ENCODE results near the gene HNRNPUL2.
A peak's percentile ranks its signal among the peaks of the same experiment; 100 is the strongest.
"Not testable (repeated sequence)": the region's sequence is repeated elsewhere in the genome, so short reads cannot be mapped to it uniquely, and the experiment has no call there.

HNRNPUL2 gene

DNA sequence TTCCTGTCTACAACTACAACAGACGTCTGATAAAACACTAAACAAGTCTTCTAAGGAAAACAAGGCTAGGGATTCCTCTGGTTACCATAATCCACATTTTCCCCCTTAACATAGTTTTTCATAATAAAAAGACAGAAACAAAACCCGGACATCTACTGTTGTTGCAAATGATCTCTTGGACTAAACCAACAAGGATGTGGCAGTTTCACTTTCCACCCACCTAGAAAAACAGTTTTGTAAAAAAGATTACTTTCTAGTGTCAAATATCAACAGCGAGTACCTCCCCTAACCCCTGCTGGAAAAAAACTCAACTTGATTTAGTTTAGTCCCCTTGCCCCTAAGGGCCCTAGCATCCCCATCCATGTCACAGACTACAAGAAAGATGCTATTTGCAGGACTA, 14.4 kb downstream of the HNRNPUL2 start:
- Mint-ChIP-seq H3K4me3 (no peak overlapping the region), H3K9me3 (no peaks in the 10 kb centered on the region), H3K4me1 (peaks cover 57% of the 10 kb centered on the region), H3K27ac (peak overlapping the region; percentile 92), H3K36me3 (peaks cover 15% of the 10 kb centered on the region), H3K27me3 (no peaks in the 10 kb centered on the region)

- no peaks in the 10 kb centered on the region for H3K9me3 Mint-ChIP-seq
- peaks cover 61% of the 10 kb centered on the region for H3K4me1 Mint-ChIP-seq
- peaks cover 15% of the 10 kb centered on the region for H3K36me3 Mint-ChIP-seq
- H3K4me3 Mint-ChIP-seq = no peak overlapping the region
- peak overlapping the region; percentile 92 for H3K27ac Mint-ChIP-seq
- no peaks in the 10 kb centered on the region for H3K27me3 Mint-ChIP-seq
Observed at GRCh38 chr11:62712276-62712812, 14.9 kb downstream of the HNRNPUL2 start.

GRCh38 chr11:62710001-62710345, 17.3 kb downstream of the HNRNPUL2 start:
- Mint-ChIP-seq H3K4me1 (peaks cover 68% of the 10 kb centered on the region), H3K27ac (peak overlapping the region; percentile 93), H3K27me3 (no peaks in the 10 kb centered on the region), H3K9me3 (no peaks in the 10 kb centered on the region), H3K4me3 (peak overlapping the region; percentile 92), H3K36me3 (peaks cover 8% of the 10 kb centered on the region)

- peak overlapping the region; percentile 93 for H3K27ac Mint-ChIP-seq
- H3K9me3 Mint-ChIP-seq = no peaks in the 10 kb centered on the region
- no peaks in the 10 kb centered on the region for H3K27me3 Mint-ChIP-seq
- peak overlapping the region; percentile 92 for H3K4me3 Mint-ChIP-seq
- H3K4me1 Mint-ChIP-seq = peaks cover 68% of the 10 kb centered on the region
- H3K36me3 Mint-ChIP-seq = peaks cover 8% of the 10 kb centered on the region
Observed at GRCh38 chr11:62709247-62710000, 17.8 kb downstream of the HNRNPUL2 start.

- Mint-ChIP-seq H3K4me1 (peaks cover 65% of the 10 kb centered on the region), H3K36me3 (peaks cover 8% of the 10 kb centered on the region), H3K27me3 (no peaks in the 10 kb centered on the region), H3K27ac (peak overlapping the region; percentile 93), H3K9me3 (no peaks in the 10 kb centered on the region), H3K4me3 (peak overlapping the region; percentile 92)
Observed at GRCh38 chr11:62708793-62709192, 18.5 kb downstream of the HNRNPUL2 start.

GRCh38 chr11:62708392-62708791, 18.9 kb downstream of the HNRNPUL2 start:
- peaks cover 62% of the 10 kb centered on the region for H3K4me1 Mint-ChIP-seq
- peak overlapping the region; percentile 93 for H3K27ac Mint-ChIP-seq
- H3K4me3 Mint-ChIP-seq = peak overlapping the region; percentile 92
- no peaks in the 10 kb centered on the region for H3K9me3 Mint-ChIP-seq
- H3K27me3 Mint-ChIP-seq = no peaks in the 10 kb centered on the region
- H3K36me3 Mint-ChIP-seq = peaks cover 8% of the 10 kb centered on the region

DNA sequence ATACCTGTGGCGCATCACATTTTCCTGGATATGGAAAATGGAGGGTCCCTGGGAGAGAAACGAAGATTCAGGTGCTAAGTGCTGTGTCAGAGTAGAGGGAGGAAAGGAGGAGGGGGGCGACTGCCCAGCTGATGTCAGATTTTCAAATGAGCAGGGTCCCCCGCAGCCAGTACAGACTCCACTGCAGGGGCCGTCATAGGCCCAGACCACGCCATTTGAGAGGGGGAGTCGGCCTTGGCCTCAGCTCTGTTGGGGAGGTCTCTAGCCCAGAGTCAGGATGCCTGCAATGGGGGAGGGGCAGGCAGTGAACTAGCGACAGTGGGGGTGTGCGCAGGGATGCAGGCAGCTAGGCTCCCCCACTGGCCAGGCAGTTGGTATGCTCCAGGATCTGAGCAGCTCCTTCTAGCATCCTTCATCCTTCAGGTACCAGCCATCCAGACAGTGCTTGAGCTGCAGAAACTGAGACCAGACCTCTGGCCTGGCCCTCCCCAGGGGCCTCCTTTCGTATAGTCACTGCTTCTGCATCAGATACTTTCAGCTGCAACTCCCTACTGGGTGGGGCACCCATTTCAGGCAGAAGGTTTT, 19.9 kb downstream of the HNRNPUL2 start, which contains the start of the genes BSCL2 and GNG3:
Gene BSCL2, minus strand, starts transcription at position 148 of the 585 bp plus-strand sequence. CDS start 229 bp downstream, outside the sequence.
Gene GNG3, plus strand, starts transcription at position 400 of the 585 bp plus-strand sequence. CDS start 620 bp downstream, outside the sequence.
- Mint-ChIP-seq H3K27ac (peak within 1 kb of the TSS; percentile 93), H3K4me3 (peak within 1 kb of the TSS; percentile 92), H3K9me3 (no peaks in the 10 kb centered on the region), H3K36me3 (peaks cover 5% of the 10 kb centered on the region), H3K27me3 (no peaks in the 10 kb centered on the region), H3K4me1 (peaks cover 52% of the 10 kb centered on the region)

DNA sequence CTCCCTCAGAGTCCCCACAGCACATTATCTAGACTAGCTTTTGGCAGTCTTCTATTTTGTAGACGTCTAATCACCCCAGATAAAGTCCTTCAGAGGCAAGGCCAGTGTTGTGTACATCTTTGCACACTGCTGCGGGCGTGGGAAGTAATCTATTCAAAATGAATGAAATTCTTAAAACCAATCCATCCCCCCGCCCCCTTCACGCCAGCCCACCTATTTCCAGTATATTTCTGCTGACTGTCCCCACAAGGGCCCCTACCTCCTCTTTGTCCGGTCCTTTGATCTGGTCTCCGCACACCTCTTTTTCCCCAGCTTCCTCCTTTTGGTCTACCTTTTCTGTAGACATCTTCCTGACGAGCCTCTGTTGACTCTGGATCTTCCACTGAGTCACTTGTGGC, 20.4 kb downstream of the HNRNPUL2 start:
- peak overlapping the region; percentile 58 for H3K4me3 Mint-ChIP-seq
- no peaks in the 10 kb centered on the region for H3K9me3 Mint-ChIP-seq
- peaks cover 48% of the 10 kb centered on the region for H3K4me1 Mint-ChIP-seq
- peak overlapping the region; percentile 41 for H3K27ac Mint-ChIP-seq
- H3K27me3 Mint-ChIP-seq = no peaks in the 10 kb centered on the region
- H3K36me3 Mint-ChIP-seq = peaks cover 3% of the 10 kb centered on the region

DNA sequence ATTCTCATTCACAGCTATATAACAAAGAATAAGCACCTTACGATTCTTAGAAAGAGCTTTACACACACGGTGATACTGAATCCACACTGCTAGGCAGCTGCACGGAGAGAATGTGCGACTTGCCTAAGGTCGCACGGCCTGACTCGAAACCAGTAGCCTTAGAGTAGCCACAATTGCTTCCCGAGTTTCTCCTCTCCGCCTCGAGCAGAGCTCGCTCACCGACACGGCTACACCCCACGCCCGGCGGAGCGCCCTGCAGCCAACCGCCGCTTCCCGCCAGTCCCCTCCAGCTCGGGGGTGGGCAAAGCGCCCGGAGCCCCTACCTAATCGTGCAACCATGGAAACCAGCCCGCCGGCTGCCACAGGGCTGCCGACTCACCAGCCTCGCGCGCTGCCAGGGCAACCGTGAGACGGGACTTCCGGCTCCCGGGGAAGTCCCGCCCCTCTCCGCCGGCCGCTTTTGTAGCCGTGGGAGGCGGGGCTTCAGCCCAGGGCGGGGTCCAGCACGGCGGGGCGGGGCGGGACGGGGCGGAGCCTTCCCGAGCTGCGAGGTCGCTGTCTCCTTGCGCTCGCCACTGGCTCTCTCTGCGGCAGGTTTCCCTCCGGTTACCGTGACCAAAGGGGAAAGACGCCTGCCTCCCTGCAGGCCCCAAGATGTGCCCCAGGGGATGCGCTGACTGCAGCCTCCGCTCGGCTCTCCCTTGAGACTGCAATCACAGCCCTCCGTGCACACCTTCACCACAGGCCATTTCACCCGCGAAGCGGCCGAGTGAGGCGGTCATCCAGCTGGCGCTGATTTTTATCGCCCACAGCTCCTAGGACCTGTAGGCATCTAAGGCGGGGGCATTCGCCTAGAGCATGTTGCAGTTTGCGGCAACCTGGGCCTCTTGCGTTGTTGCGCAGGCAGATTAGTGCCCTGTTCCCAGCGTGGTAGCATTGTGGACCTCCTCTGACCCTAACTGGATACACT, 21.1 kb downstream of the HNRNPUL2 start:
- peaks cover 48% of the 10 kb centered on the region for H3K4me1 Mint-ChIP-seq
- peaks cover 3% of the 10 kb centered on the region for H3K36me3 Mint-ChIP-seq
- peak overlapping the region; percentile 93 for H3K4me3 Mint-ChIP-seq
- peak overlapping the region; percentile 46 for H3K27ac Mint-ChIP-seq
- H3K9me3 Mint-ChIP-seq = no peaks in the 10 kb centered on the region
- no peaks in the 10 kb centered on the region for H3K27me3 Mint-ChIP-seq

GRCh38 chr11:62705413-62705812, 21.8 kb downstream of the HNRNPUL2 start:
- H3K9me3 Mint-ChIP-seq = no peaks in the 10 kb centered on the region
- H3K36me3 Mint-ChIP-seq = peaks cover 1% of the 10 kb centered on the region
- peak overlapping the region; percentile 87 for H3K27ac Mint-ChIP-seq
- no peaks in the 10 kb centered on the region for H3K27me3 Mint-ChIP-seq
- peaks cover 44% of the 10 kb centered on the region for H3K4me1 Mint-ChIP-seq
- peak overlapping the region; percentile 93 for H3K4me3 Mint-ChIP-seq

- H3K27me3 Mint-ChIP-seq, H3K27ac Mint-ChIP-seq, H3K36me3 Mint-ChIP-seq, H3K9me3 Mint-ChIP-seq, H3K4me3 Mint-ChIP-seq: not testable (repeated sequence)
- peaks cover 34% of the 10 kb centered on the region for H3K4me1 Mint-ChIP-seq
Observed at GRCh38 chr11:62703921-62704320, 23.3 kb downstream of the HNRNPUL2 start.

- Mint-ChIP-seq H3K27ac (no peak overlapping the region), H3K9me3 (no peaks in the 10 kb centered on the region), H3K4me1 (peaks cover 17% of the 10 kb centered on the region)
Observed at GRCh38 chr11:62702246-62702645, 25.0 kb downstream of the HNRNPUL2 start.

DNA sequence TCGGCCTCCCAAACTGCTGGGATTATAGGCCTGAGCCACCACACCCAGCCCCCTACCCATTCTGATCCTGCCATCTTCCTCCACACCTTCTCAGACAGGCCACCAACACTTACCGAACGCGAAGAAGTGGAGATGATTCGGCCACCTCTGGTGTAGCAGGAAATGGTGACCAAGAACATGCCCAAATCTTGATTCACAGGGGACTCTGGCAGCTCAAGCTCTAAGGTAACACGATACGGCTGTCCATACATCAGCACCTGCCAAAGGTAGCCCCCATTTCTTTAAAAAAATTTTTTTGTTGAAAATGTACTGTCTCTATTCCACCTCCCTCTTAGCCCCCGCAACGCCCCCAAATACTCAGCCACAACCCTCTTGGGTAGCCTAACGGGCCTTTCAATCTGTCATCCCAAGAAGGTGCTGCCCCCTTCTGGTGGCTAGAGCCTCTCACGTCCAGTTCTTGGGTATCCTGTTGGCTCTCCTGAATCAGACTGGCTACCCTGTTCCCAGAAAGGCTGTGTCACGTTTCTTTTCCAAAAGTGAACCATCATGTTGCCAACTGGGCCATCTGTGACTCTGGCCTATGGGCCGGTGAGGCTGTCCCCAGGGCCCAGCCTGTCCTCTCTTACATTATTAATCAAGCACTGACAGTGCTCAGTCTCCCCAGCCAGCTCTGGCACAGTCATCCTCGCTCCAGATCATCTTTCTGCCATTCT, 32.6 kb downstream of the HNRNPUL2 start:
- Mint-ChIP-seq H3K27me3 (no peaks in the 10 kb centered on the region), H3K4me1 (peaks cover 7% of the 10 kb centered on the region), H3K4me3 (no peak overlapping the region), H3K9me3 (no peaks in the 10 kb centered on the region), H3K36me3 (peaks cover 11% of the 10 kb centered on the region), H3K27ac (no peak overlapping the region)

More at GRCh38 chr11:62702246-62702645, 25.0 kb downstream of the HNRNPUL2 start:
- Mint-ChIP-seq H3K36me3 (peaks cover 1% of the 10 kb centered on the region), H3K4me3 (no peak overlapping the region), H3K27me3 (no peaks in the 10 kb centered on the region)

DNA sequence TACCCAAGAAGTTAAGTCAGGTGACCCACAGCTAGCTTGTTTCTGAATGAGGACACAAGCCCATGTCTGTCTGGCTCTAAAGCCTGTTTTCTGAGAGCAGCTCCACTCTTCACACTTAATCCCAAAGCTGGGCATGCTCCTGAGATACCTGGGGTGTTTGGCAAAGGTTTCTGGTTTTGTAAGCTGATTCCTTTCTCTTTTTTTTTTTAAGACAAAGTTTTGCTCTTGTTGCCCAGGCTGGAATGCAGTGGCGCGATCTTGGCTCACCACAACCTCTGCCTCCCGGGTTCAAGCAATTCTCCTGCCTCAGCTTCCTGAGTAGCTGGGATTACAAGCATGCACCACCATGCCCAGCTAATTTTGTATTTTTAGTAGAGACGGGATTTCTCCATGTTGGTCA, 33.6 kb downstream of the HNRNPUL2 start:
- peaks cover 11% of the 10 kb centered on the region for H3K36me3 Mint-ChIP-seq
- H3K27me3 Mint-ChIP-seq, H3K4me3 Mint-ChIP-seq: not testable (repeated sequence)

More for the DNA sequence above, 33.6 kb downstream of the HNRNPUL2 start:
- H3K9me3 Mint-ChIP-seq, H3K27ac Mint-ChIP-seq, H3K4me1 Mint-ChIP-seq: not testable (repeated sequence)
